HEK293 (cell line): ENCODE data around the gene TCERG1L.

Experiments used
- ZFP37 ChIP-seq: fragments of 450-650 bp; formaldehyde crosslinking; IDR thresholded peaks from 2 replicates; pipeline ENCODE4 v1.5.1; 2016; ENCODE audit warnings: missing biosample characterization, missing genetic modification characterization
- TF ChIP-seq, protein P1 (sequence below): fragments of 450-650 bp; formaldehyde crosslinking; IDR thresholded peaks from 2 replicates; pipeline ENCODE4 v1.5.1; 2016; ENCODE audit warnings: missing biosample characterization, missing genetic modification characterization

GRCh38 chr10:131223422-131223821 lies 88.1 kb downstream of the TCERG1L start:
- TF ChIP-seq, protein P1, sequence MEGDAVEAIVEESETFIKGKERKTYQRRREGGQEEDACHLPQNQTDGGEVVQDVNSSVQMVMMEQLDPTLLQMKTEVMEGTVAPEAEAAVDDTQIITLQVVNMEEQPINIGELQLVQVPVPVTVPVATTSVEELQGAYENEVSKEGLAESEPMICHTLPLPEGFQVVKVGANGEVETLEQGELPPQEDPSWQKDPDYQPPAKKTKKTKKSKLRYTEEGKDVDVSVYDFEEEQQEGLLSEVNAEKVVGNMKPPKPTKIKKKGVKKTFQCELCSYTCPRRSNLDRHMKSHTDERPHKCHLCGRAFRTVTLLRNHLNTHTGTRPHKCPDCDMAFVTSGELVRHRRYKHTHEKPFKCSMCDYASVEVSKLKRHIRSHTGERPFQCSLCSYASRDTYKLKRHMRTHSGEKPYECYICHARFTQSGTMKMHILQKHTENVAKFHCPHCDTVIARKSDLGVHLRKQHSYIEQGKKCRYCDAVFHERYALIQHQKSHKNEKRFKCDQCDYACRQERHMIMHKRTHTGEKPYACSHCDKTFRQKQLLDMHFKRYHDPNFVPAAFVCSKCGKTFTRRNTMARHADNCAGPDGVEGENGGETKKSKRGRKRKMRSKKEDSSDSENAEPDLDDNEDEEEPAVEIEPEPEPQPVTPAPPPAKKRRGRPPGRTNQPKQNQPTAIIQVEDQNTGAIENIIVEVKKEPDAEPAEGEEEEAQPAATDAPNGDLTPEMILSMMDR (tag by site-specific recombination) = no peak
- TF ChIP-seq ZFP37 (tag by site-specific recombination) = no peak
